Hematopoietic multipotent progenitor cell (in vitro differentiated cells): ENCODE data around the gene RNF213. TPM values are rescaled to one million over a fixed set of nuclear protein-coding genes. Genes with fewer than 3 reads are reported as not detected.
A peak's percentile ranks its signal among the peaks of the same experiment; 100 is the strongest.

Source experiments
- DNase-seq, 3 donors: peaks; one replicate each; pipeline ENCODE4 v3.0.0-alpha.2; 2011 to 2015; ENCODE audit warnings: low read depth in 2 of 3, low spot score in 2 of 3
- total RNA-seq: library from RNA; depleted of rRNA; stranded (reverse); fragments of >200 nt; gene quantifications from one replicate; pipeline ENCODE4 v1.2.3, GENCODE V29; 2012

The RNF213 gene
- 142 TPM for total RNA-seq

GRCh38 chr17:80260791-80261158 lies at the start of gene RNF213:
Gene RNF213 (plus strand): TSS chr17:80260852. CDS start chr17:80263682, 2,830 bp downstream.
- DNase-seq: peak in 2 of 3 donors; percentile 56 to 63

- no peak for DNase-seq
These were observed 48.5 kb upstream of the RNF213 start for GRCh38 chr17:80212109-80212508.

GRCh38 chr17:80212511-80212910 lies 48.1 kb upstream of the RNF213 start:
- no peak for DNase-seq

- DNase-seq: peak in 2 of 3 donors; percentile 23 to 37
These were observed 47.5 kb upstream of the RNF213 start for GRCh38 chr17:80212962-80213642.

GRCh38 chr17:80213643-80213975 lies 47.0 kb upstream of the RNF213 start:
- DNase-seq: no peak

- no peak for DNase-seq
These were observed 46.4 kb upstream of the RNF213 start for GRCh38 chr17:80214012-80214877.

- no peak for DNase-seq
These were observed 45.8 kb upstream of the RNF213 start for GRCh38 chr17:80214878-80215210.

- DNase-seq: no peak
These were observed 43.9 kb upstream of the RNF213 start for GRCh38 chr17:80216473-80217456.

GRCh38 chr17:80217703-80218362 lies 42.8 kb upstream of the RNF213 start:
- no peak for DNase-seq

GRCh38 chr17:80218391-80218790 lies 42.3 kb upstream of the RNF213 start:
- DNase-seq: no peak

GRCh38 chr17:80219013-80219762 lies 41.5 kb upstream of the RNF213 start:
- peak; percentile 82 to 99 (median 97) for DNase-seq

GRCh38 chr17:80219763-80220053 lies 40.9 kb upstream of the RNF213 start:
- DNase-seq: peak in 1 of 3 donors; percentile 31

GRCh38 chr17:80220054-80220735 lies 40.5 kb upstream of the RNF213 start, which contains the start of the genes SGSH and SLC26A11:
Gene SGSH (minus strand): TSS chr17:80220333. CDS start chr17:80220313, 20 bp downstream.
Gene SLC26A11 (plus strand): TSS chr17:80220427. CDS start chr17:80221561, 1,134 bp downstream.
- peak in 2 of 3 donors; percentile 16 to 22 for DNase-seq

- DNase-seq: no peak
These were observed 39.9 kb upstream of the RNF213 start for GRCh38 chr17:80220736-80221215.

- no peak for DNase-seq
These were observed 39.1 kb upstream of the RNF213 start for GRCh38 chr17:80221351-80222105.

GRCh38 chr17:80222376-80223141 lies 38.1 kb upstream of the RNF213 start:
- DNase-seq: no peak

- no peak for DNase-seq
These were observed 37.4 kb upstream of the RNF213 start for GRCh38 chr17:80223142-80223815.
